Retinal pigment epithelial cell (primary cell): Measurements from ENCODE around the gene E2F3.

Experiments used
- DNase-seq: peaks from one replicate; pipeline ENCODE4 v3.0.0-alpha.2; 2010; ENCODE audit warnings: low read depth
- H3K4me3 ChIP-seq: 2 replicates; pipeline ENCODE4 v1.5.1; 2011; ENCODE audit warnings: mild to moderate bottlenecking, low read length, control low read depth, moderate library complexity
- CTCF ChIP-seq: conservative IDR thresholded peaks from 2 replicates; pipeline ENCODE4 v1.5.1; 2011; ENCODE audit warnings: low read depth, low read length, control low read depth, inconsistent platforms

The E2F3 gene

GRCh38 chr6:20440296-20440695 is 38.6 kb downstream of the E2F3 start:
- DNase-seq = no peak
- TF ChIP-seq CTCF = no peak
- H3K4me3 ChIP-seq = no peak overlapping the region

DNA sequence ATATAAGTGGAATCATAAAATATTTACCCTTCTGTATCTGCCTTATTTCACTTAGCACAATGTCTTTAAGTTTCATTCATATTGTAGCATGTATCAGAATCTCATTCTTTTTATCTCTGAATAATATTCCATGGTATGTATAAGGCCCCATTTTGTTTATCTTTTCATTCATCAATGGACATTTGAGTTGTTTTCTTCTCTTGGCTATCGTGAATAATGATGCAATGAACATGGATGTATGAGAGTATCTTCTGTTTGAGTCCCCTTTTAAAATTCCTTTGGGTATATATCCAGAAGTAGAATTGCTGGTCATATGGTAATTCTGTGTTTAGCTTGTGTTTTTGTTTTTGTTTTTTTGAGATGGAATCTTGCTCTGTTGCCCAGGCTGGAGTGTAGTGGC is 39.6 kb downstream of the E2F3 start:
- no peak overlapping the region for H3K4me3 ChIP-seq
- TF ChIP-seq CTCF = no peak
- DNase-seq = no peak

GRCh38 chr6:20441921-20442320 is 40.2 kb downstream of the E2F3 start:
- no peak overlapping the region for H3K4me3 ChIP-seq
- TF ChIP-seq CTCF = no peak

GRCh38 chr6:20444786-20445271 is 43.1 kb downstream of the E2F3 start:
- H3K4me3 ChIP-seq = no peak overlapping the region
- TF ChIP-seq CTCF = no peak
- no peak for DNase-seq

More at GRCh38 chr6:20441921-20442320, 40.2 kb downstream of the E2F3 start:
- DNase-seq = no peak

DNA sequence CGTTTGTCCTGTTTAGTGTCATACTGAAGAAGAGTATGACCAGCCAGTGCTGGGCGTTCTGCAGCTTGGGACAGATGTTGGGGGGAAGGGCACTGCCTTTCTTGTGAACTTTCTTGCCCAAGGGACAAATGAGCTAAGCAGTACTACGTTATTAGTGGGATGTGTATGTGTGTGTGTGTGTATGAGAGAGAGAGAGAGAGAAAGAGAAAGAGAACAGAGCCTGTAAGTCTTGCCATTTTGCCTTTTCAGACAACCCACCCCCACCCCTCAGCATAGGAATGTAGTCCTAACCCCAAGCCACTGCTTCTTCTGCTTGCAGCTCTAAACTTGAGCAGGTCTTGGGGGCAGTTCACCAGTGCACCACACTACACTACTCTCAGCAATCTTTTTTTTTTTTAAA is 45.5 kb downstream of the E2F3 start:
- no peak for DNase-seq
- no peak overlapping the region for H3K4me3 ChIP-seq
- no peak for TF ChIP-seq CTCF

- no peak for TF ChIP-seq CTCF
- no peak for DNase-seq
- no peak overlapping the region for H3K4me3 ChIP-seq
Measured at GRCh38 chr6:20447581-20448132, 46.0 kb downstream of the E2F3 start.

- no peak for DNase-seq
- no peak for TF ChIP-seq CTCF
- no peak overlapping the region for H3K4me3 ChIP-seq
Measured at GRCh38 chr6:20448828-20449227, 47.1 kb downstream of the E2F3 start.
